ENCODE measurements around the gene DOP1A.

- TF ChIP-seq CTCF (IDR thresholded peaks at IDR 0.05) (no peak), POLR2A (IDR thresholded peaks at IDR 0.05) (no peak)
Measured at GRCh38 chr6:83044091-83044768, 23.2 kb upstream of the DOP1A start.

All from testis (tissue), 2 donors.